SK-N-SH treated with all-trans-retinoic acid at 6 μM for 48 hours (cell line): ENCODE results near the gene HSDL1.

ENCODE experiments used
- ATAC-seq: fragments of 200-7000 bp; cut with Tn5 transposase; 3 replicates; pipeline ENCODE4 v1.9.1; 2020; ENCODE audit warnings: mild to moderate bottlenecking, moderate library complexity
- ARNTL ChIP-seq: fragments of 450-650 bp; formaldehyde crosslinking; IDR thresholded peaks from 2 replicates; pipeline ENCODE4 v1.5.0; 2020; ENCODE audit warnings: low read depth, mild to moderate bottlenecking, moderate library complexity, borderline replicate concordance
- BACH2 ChIP-seq: fragments of 250-450 bp; sonication (Bioruptor Pico); IDR thresholded peaks from 2 replicates; pipeline ENCODE4 v1.9.0; 2021; ENCODE audit warnings: mild to moderate bottlenecking, borderline replicate concordance
- CSRNP3 ChIP-seq: fragments of 250-450 bp; sonication (Bioruptor Pico); IDR thresholded peaks from 2 replicates; pipeline ENCODE4 v1.5.1; 2021; ENCODE audit warnings: mild to moderate bottlenecking, moderate library complexity
- ESRRG ChIP-seq: fragments of 250-450 bp; sonication (Bioruptor Pico); IDR thresholded peaks from 2 replicates; pipeline ENCODE4 v1.6.1; 2021; ENCODE audit warnings: mild to moderate bottlenecking
- GLIS3 ChIP-seq: fragments of 250-450 bp; sonication (Bioruptor Pico); IDR thresholded peaks from 2 replicates; pipeline ENCODE4 v1.5.0; 2020; ENCODE audit warnings: mild to moderate bottlenecking, moderate library complexity
- ISL1 ChIP-seq: fragments of 250-450 bp; sonication (Bioruptor Pico); IDR thresholded peaks from 2 replicates; pipeline ENCODE4 v2.1.2; 2022; ENCODE audit warnings: mild to moderate bottlenecking, moderate library complexity
- OSR1 ChIP-seq: fragments of 250-450 bp; sonication (Bioruptor Pico); IDR thresholded peaks from 2 replicates; pipeline ENCODE4 v1.8.0; 2022; ENCODE audit warnings: moderate library complexity, mild to moderate bottlenecking, inconsistent platforms
- PPARA ChIP-seq: fragments of 250-450 bp; sonication (Bioruptor Pico); IDR thresholded peaks from 2 replicates; pipeline ENCODE4 v1.5.0; 2020; ENCODE audit warnings: mild to moderate bottlenecking, borderline replicate concordance
- RARB ChIP-seq: fragments of 250-450 bp; sonication (Bioruptor Pico); IDR thresholded peaks from 2 replicates; pipeline ENCODE4 v1.8.0; 2021; ENCODE audit warnings: mild to moderate bottlenecking, moderate library complexity
- SNAI2 ChIP-seq: fragments of 250-450 bp; sonication (Bioruptor Pico); IDR thresholded peaks from 2 replicates; pipeline ENCODE4 v1.5.0; 2020; ENCODE audit warnings: mild to moderate bottlenecking, moderate library complexity
- TCF4 ChIP-seq: fragments of 250-450 bp; sonication (Bioruptor Pico); IDR thresholded peaks from 2 replicates; pipeline ENCODE4 v1.8.0; 2021; ENCODE audit warnings: mild to moderate bottlenecking, moderate library complexity, borderline replicate concordance
- ZC3H10 ChIP-seq: fragments of 250-450 bp; sonication (Bioruptor Pico); IDR thresholded peaks from 2 replicates; pipeline ENCODE4 v1.5.1; 2021; ENCODE audit warnings: mild to moderate bottlenecking, moderate library complexity
- ZFP3 ChIP-seq: fragments of 250-450 bp; sonication (Bioruptor Pico); IDR thresholded peaks from 2 replicates; pipeline ENCODE4 v1.5.0; 2020; ENCODE audit warnings: mild to moderate bottlenecking, moderate library complexity
- ZFP30 ChIP-seq: fragments of 450-650 bp; formaldehyde crosslinking; IDR thresholded peaks from 2 replicates; pipeline ENCODE4 v1.5.0; 2022; ENCODE audit warnings: mild to moderate bottlenecking, moderate library complexity
- ZNF565 ChIP-seq: fragments of 450-650 bp; formaldehyde crosslinking; conservative IDR thresholded peaks from 2 replicates; pipeline ENCODE4 v1.5.0; 2020; ENCODE audit warnings: low read depth, mild to moderate bottlenecking, moderate library complexity
- ZNF70 ChIP-seq: fragments of 450-650 bp; formaldehyde crosslinking; IDR thresholded peaks from 2 replicates; pipeline ENCODE4 v1.5.0; 2020; ENCODE audit warnings: mild to moderate bottlenecking, moderate library complexity
- TF ChIP-seq, protein P1 (sequence below): fragments of 250-450 bp; sonication (Bioruptor Pico); IDR thresholded peaks from 2 replicates; pipeline ENCODE4 v1.5.0; 2020; ENCODE audit warnings: mild to moderate bottlenecking, moderate library complexity
- TF ChIP-seq, protein P2 (sequence below): fragments of 250-450 bp; sonication (Bioruptor Pico); IDR thresholded peaks from 2 replicates; pipeline ENCODE4 v1.8.0; 2020; ENCODE audit warnings: mild to moderate bottlenecking, moderate library complexity, borderline replicate concordance
- TF ChIP-seq, protein P3 (sequence below): fragments of 250-450 bp; sonication (Bioruptor Pico); IDR thresholded peaks from 2 replicates; pipeline ENCODE4 v1.8.0; 2021; ENCODE audit warnings: low read depth, mild to moderate bottlenecking, moderate library complexity, borderline replicate concordance

Gene HSDL1

DNA sequence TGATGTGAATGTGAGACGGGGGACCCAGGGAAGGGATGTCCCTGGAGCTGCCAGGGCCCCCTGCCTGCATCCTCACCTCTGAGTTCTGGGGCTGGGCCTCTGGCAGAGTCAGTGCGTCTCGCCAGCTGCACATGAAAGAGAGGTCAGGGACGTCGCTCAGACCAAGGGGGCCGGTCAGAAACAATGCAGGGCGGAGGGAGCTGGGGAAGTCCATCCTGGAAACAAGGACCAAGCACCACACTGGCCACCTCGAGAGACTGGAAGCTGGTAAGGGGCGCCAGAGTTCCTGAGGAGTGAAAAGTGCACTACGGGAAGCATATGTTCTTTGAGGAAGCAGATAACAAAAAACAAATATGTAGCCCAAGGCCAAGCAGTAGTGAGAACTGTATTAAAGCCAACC is 39.8 kb upstream of the HSDL1 start (continued):
- TF ChIP-seq, protein P1, sequence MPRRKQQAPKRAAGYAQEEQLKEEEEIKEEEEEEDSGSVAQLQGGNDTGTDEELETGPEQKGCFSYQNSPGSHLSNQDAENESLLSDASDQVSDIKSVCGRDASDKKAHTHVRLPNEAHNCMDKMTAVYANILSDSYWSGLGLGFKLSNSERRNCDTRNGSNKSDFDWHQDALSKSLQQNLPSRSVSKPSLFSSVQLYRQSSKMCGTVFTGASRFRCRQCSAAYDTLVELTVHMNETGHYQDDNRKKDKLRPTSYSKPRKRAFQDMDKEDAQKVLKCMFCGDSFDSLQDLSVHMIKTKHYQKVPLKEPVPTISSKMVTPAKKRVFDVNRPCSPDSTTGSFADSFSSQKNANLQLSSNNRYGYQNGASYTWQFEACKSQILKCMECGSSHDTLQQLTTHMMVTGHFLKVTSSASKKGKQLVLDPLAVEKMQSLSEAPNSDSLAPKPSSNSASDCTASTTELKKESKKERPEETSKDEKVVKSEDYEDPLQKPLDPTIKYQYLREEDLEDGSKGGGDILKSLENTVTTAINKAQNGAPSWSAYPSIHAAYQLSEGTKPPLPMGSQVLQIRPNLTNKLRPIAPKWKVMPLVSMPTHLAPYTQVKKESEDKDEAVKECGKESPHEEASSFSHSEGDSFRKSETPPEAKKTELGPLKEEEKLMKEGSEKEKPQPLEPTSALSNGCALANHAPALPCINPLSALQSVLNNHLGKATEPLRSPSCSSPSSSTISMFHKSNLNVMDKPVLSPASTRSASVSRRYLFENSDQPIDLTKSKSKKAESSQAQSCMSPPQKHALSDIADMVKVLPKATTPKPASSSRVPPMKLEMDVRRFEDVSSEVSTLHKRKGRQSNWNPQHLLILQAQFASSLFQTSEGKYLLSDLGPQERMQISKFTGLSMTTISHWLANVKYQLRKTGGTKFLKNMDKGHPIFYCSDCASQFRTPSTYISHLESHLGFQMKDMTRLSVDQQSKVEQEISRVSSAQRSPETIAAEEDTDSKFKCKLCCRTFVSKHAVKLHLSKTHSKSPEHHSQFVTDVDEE (CRISPR knock-in tag), result no peak
- no peak for TF ChIP-seq ISL1
- no peak for TF ChIP-seq BACH2 (CRISPR knock-in tag)
- TF ChIP-seq ZFP3 (CRISPR knock-in tag), result no peak
- no peak for TF ChIP-seq TCF4 (CRISPR knock-in tag)
- TF ChIP-seq, protein P2, sequence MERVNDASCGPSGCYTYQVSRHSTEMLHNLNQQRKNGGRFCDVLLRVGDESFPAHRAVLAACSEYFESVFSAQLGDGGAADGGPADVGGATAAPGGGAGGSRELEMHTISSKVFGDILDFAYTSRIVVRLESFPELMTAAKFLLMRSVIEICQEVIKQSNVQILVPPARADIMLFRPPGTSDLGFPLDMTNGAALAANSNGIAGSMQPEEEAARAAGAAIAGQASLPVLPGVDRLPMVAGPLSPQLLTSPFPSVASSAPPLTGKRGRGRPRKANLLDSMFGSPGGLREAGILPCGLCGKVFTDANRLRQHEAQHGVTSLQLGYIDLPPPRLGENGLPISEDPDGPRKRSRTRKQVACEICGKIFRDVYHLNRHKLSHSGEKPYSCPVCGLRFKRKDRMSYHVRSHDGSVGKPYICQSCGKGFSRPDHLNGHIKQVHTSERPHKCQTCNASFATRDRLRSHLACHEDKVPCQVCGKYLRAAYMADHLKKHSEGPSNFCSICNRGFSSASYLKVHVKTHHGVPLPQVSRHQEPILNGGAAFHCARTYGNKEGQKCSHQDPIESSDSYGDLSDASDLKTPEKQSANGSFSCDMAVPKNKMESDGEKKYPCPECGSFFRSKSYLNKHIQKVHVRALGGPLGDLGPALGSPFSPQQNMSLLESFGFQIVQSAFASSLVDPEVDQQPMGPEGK (CRISPR knock-in tag), result no peak

GRCh38 chr16:84183911-84184591 is 39.1 kb upstream of the HSDL1 start:
- no peak for ATAC-seq
- TF ChIP-seq, protein P1 (CRISPR knock-in tag), result no peak
- no peak for TF ChIP-seq SNAI2 (CRISPR knock-in tag)
- no peak for TF ChIP-seq GLIS3 (CRISPR knock-in tag)
- TF ChIP-seq CSRNP3 (CRISPR knock-in tag), result no peak
- no peak for TF ChIP-seq BACH2 (CRISPR knock-in tag)
- no peak for TF ChIP-seq TCF4 (CRISPR knock-in tag)
- TF ChIP-seq, protein P3, sequence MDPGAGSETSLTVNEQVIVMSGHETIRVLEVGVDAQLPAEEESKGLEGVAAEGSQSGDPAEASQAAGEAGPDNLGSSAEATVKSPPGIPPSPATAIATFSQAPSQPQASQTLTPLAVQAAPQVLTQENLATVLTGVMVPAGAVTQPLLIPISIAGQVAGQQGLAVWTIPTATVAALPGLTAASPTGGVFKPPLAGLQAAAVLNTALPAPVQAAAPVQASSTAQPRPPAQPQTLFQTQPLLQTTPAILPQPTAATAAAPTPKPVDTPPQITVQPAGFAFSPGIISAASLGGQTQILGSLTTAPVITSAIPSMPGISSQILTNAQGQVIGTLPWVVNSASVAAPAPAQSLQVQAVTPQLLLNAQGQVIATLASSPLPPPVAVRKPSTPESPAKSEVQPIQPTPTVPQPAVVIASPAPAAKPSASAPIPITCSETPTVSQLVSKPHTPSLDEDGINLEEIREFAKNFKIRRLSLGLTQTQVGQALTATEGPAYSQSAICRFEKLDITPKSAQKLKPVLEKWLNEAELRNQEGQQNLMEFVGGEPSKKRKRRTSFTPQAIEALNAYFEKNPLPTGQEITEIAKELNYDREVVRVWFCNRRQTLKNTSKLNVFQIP (CRISPR knock-in tag), result no peak
- TF ChIP-seq ESRRG (CRISPR knock-in tag), result no peak
- TF ChIP-seq ZC3H10, result no peak
- TF ChIP-seq ZNF565, result no peak
- TF ChIP-seq ZFP30 (CRISPR knock-in tag), result no peak
- TF ChIP-seq ARNTL (CRISPR knock-in tag), result no peak
- TF ChIP-seq ZNF70 (CRISPR knock-in tag), result no peak
- TF ChIP-seq RARB (CRISPR knock-in tag), result no peak
- TF ChIP-seq, protein P2 (CRISPR knock-in tag), result no peak
- TF ChIP-seq PPARA (CRISPR knock-in tag), result no peak
- no peak for TF ChIP-seq ZFP3 (CRISPR knock-in tag)
- no peak for TF ChIP-seq OSR1 (CRISPR knock-in tag)
